HG02970 (cell line): Measurements from ENCODE around the gene PEBP1.
"Not testable (repeated sequence)": the region's sequence is repeated elsewhere in the genome, so short reads cannot be mapped to it uniquely, and the experiment has no call there.

Experiments used
- ATAC-seq: cut with Tn5 transposase; IDR thresholded peaks from one replicate; pipeline ENCODE4 v1.9.1; 2021; ENCODE audit warnings: mild to moderate bottlenecking, moderate library complexity, moderate number of reproducible peaks; ENCODE audit not compliant: unreplicated experiment, low FRiP score

Gene PEBP1

GRCh38 chr12:118129436-118129835 lies 6.5 kb upstream of the PEBP1 start:
- not testable (repeated sequence) for ATAC-seq

GRCh38 chr12:118136559-118137003 lies 657 bp downstream of the PEBP1 start:
- peak; percentile 12 for ATAC-seq

GRCh38 chr12:118137148-118137678 lies 1.3 kb downstream of the PEBP1 start:
- ATAC-seq, result no peak

- no peak for ATAC-seq
Measured at GRCh38 chr12:118140825-118141224, 4.9 kb downstream of the PEBP1 start.

GRCh38 chr12:118144499-118144898 lies 8.6 kb downstream of the PEBP1 start:
- no peak for ATAC-seq

- no peak for ATAC-seq
Measured at GRCh38 chr12:118145113-118145797, 9.3 kb downstream of the PEBP1 start.

GRCh38 chr12:118145798-118146156 lies 9.9 kb downstream of the PEBP1 start:
- ATAC-seq, result no peak

GRCh38 chr12:118148287-118148686 lies 12.4 kb downstream of the PEBP1 start:
- ATAC-seq, result no peak

- no peak for ATAC-seq
Measured at GRCh38 chr12:118150625-118151024, 14.7 kb downstream of the PEBP1 start.

GRCh38 chr12:118151755-118152154 lies 15.8 kb downstream of the PEBP1 start:
- no peak for ATAC-seq

- ATAC-seq, result no peak
Measured at GRCh38 chr12:118160536-118160935, 24.6 kb downstream of the PEBP1 start.

- ATAC-seq, result no peak
Measured at GRCh38 chr12:118164798-118165486, 29.0 kb downstream of the PEBP1 start.

GRCh38 chr12:118166946-118167345 lies 31.0 kb downstream of the PEBP1 start:
- ATAC-seq, result peak; percentile 89

- ATAC-seq, result no peak
Measured at GRCh38 chr12:118175823-118176447, 40.0 kb downstream of the PEBP1 start.

- ATAC-seq, result no peak
Measured at GRCh38 chr12:118183155-118183554, 47.2 kb downstream of the PEBP1 start.

- ATAC-seq, result no peak
Measured at GRCh38 chr12:118183711-118184110, 47.8 kb downstream of the PEBP1 start.

GRCh38 chr12:118185602-118186397 lies 49.9 kb downstream of the PEBP1 start:
- ATAC-seq, result no peak

GRCh38 chr12:118187751-118188435 lies 52.0 kb downstream of the PEBP1 start:
- ATAC-seq, result no peak

- ATAC-seq, result no peak
Measured at GRCh38 chr12:118188690-118189371, 52.9 kb downstream of the PEBP1 start.
